Measurements from ENCODE around the gene TMEM121.
"Not testable (repeated sequence)": the region's sequence is repeated elsewhere in the genome, so short reads cannot be mapped to it uniquely, and the experiment has no call there.

TMEM121 gene

GRCh38 chr14:105528586-105529318 lies 2.4 kb downstream of the TMEM121 start:
- DNase-seq: peak; percentile 57

- no peak for DNase-seq
These were observed 2.9 kb downstream of the TMEM121 start for GRCh38 chr14:105529319-105529568.

- DNase-seq: peak; percentile 46
These were observed 3.3 kb downstream of the TMEM121 start for GRCh38 chr14:105529569-105530284.

- no peak for DNase-seq
These were observed 4.1 kb downstream of the TMEM121 start for GRCh38 chr14:105530285-105531087.

GRCh38 chr14:105531088-105531893 lies 4.9 kb downstream of the TMEM121 start:
- DNase-seq: no peak

GRCh38 chr14:105531894-105532623 lies 5.7 kb downstream of the TMEM121 start:
- DNase-seq: no peak

GRCh38 chr14:105532735-105533141 lies 6.4 kb downstream of the TMEM121 start:
- DNase-seq: no peak

GRCh38 chr14:105533391-105533790 lies 7.0 kb downstream of the TMEM121 start:
- DNase-seq: no peak

GRCh38 chr14:105533811-105534498 lies 7.6 kb downstream of the TMEM121 start:
- DNase-seq: no peak

GRCh38 chr14:105534586-105534985 lies 8.2 kb downstream of the TMEM121 start:
- DNase-seq: no peak

- no peak for DNase-seq
These were observed 9.7 kb downstream of the TMEM121 start for GRCh38 chr14:105536051-105536450.

GRCh38 chr14:105536691-105537579 lies 10.6 kb downstream of the TMEM121 start:
- DNase-seq: no peak

GRCh38 chr14:105537580-105538474 lies 11.4 kb downstream of the TMEM121 start:
- peak; percentile 67 for DNase-seq

- no peak for DNase-seq
These were observed 12.2 kb downstream of the TMEM121 start for GRCh38 chr14:105538481-105539049.

- no peak for DNase-seq
These were observed 14.4 kb downstream of the TMEM121 start for GRCh38 chr14:105540811-105541210.

GRCh38 chr14:105541218-105541875 lies 15.0 kb downstream of the TMEM121 start:
- no peak for DNase-seq

- not testable (repeated sequence) for DNase-seq
These were observed 19.3 kb downstream of the TMEM121 start for GRCh38 chr14:105545676-105546075.

- DNase-seq: not testable (repeated sequence)
These were observed 20.0 kb downstream of the TMEM121 start for GRCh38 chr14:105546410-105546809.
